ENCODE measurements around the gene TP53. TPM values are rescaled to one million over a fixed set of nuclear protein-coding genes. Genes with fewer than 3 reads are reported as not detected.
A peak's percentile ranks its signal among the peaks of the same experiment; 100 is the strongest.

The TP53 gene
- total RNA-seq, 1 donor from 2014 or later: 38.2 TPM

DNA sequence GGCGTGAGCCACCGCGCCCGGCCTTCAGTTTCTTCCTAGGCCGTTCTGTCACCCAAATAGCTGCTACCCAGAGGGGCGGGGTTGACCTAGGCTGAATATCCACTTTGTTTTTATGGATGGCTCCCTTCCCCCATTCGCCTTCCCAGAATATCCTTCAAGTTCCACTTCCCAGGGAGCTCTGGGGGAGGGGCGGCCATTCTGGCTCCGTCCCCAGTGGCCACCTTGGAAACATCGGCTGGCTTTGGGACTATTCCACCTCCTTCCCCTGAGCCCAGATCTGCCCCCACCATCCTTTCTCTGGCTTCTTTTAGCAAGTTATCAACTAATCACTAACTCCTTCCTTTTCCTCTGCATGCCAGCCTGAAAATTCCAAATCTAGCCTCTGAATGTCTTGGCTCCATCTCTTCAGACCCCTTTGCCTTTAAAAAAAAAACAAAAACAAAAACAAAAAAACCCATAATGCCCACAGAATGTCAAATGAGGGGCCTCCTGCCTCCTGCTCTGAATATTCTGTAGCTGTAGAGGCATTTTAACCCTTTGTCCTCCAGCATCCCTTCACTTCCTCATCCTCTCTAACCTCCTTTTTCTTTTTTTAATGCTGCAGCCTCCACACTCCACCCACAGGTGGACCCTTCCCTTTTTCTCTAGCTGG is 30.2 kb downstream of the TP53 start:
- peaks cover 4% of the 10 kb centered on the region for H3K36me3 Mint-ChIP-seq (ENCODE audit: unreplicated experiment)
- peak overlapping the region; percentile 76 for H3K4me3 Mint-ChIP-seq (ENCODE audit: unreplicated experiment)
- peak overlapping the region; percentile 84 for H3K27ac Mint-ChIP-seq (ENCODE audit: unreplicated experiment)
- DNase-seq: peak; percentile 74
- TF ChIP-seq, protein P1, sequence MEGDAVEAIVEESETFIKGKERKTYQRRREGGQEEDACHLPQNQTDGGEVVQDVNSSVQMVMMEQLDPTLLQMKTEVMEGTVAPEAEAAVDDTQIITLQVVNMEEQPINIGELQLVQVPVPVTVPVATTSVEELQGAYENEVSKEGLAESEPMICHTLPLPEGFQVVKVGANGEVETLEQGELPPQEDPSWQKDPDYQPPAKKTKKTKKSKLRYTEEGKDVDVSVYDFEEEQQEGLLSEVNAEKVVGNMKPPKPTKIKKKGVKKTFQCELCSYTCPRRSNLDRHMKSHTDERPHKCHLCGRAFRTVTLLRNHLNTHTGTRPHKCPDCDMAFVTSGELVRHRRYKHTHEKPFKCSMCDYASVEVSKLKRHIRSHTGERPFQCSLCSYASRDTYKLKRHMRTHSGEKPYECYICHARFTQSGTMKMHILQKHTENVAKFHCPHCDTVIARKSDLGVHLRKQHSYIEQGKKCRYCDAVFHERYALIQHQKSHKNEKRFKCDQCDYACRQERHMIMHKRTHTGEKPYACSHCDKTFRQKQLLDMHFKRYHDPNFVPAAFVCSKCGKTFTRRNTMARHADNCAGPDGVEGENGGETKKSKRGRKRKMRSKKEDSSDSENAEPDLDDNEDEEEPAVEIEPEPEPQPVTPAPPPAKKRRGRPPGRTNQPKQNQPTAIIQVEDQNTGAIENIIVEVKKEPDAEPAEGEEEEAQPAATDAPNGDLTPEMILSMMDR (IDR thresholded peaks at IDR 0.05; ENCODE audit: partially characterized antibody, unreplicated experiment): no peak
- peaks cover 23% of the 10 kb centered on the region for H3K4me1 Mint-ChIP-seq (ENCODE audit: low read depth, unreplicated experiment)
- peaks cover 16% of the 10 kb centered on the region for H3K27me3 Mint-ChIP-seq (ENCODE audit: unreplicated experiment)
- peaks cover 11% of the 10 kb centered on the region for H3K9me3 Mint-ChIP-seq (ENCODE audit: unreplicated experiment)

- no peak overlapping the region for H3K27ac Mint-ChIP-seq (ENCODE audit: unreplicated experiment)
- H3K36me3 Mint-ChIP-seq (ENCODE audit: unreplicated experiment): peaks cover 4% of the 10 kb centered on the region
- peak overlapping the region; percentile 27 for H3K4me3 Mint-ChIP-seq (ENCODE audit: unreplicated experiment)
- H3K9me3 Mint-ChIP-seq (ENCODE audit: unreplicated experiment): peaks cover 15% of the 10 kb centered on the region
- H3K27me3 Mint-ChIP-seq (ENCODE audit: unreplicated experiment): peaks cover 26% of the 10 kb centered on the region
- no peak for DNase-seq
- H3K4me1 Mint-ChIP-seq (ENCODE audit: low read depth, unreplicated experiment): peaks cover 25% of the 10 kb centered on the region
- TF ChIP-seq, protein P1 (IDR thresholded peaks at IDR 0.05; ENCODE audit: partially characterized antibody, unreplicated experiment): no peak
These were observed 31.8 kb downstream of the TP53 start for GRCh38 chr17:7655541-7655840.

DNA sequence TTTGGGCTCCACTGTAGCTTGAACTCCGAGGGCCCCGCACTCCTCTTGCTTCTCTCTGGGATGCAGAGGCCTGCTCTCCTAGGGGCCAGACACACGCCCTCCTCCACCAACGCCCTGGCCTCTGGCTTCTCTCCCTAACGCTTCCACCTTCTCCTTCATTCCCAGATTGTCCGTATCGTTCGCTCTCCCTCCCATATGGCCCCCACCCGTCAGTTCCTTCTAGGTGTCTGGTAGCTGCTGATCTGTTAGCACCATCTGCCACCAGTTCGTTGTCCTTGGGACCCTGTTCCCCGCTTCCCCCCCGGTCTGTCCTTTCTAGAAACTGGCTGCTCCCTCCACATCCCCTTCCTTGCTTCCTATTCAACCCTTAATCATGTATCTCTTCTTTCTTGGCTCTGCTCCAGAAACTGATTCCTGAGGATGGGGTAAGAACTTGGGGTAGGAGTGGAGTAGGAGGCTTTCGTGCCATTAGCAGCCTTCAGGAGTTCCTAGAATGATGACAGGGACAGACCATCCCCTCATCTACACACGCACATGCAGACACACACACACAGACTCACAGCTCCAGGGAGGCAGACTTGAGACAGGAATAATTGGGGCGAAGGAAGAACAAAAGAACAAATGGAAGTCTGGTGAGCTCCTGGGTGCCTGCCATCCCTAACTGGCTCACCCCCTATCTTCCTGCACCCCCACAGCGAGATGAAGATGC is 32.3 kb downstream of the TP53 start:
- peaks cover 4% of the 10 kb centered on the region for H3K36me3 Mint-ChIP-seq (ENCODE audit: unreplicated experiment)
- H3K9me3 Mint-ChIP-seq (ENCODE audit: unreplicated experiment): peaks cover 17% of the 10 kb centered on the region
- no peak for DNase-seq
- H3K4me1 Mint-ChIP-seq (ENCODE audit: low read depth, unreplicated experiment): peaks cover 30% of the 10 kb centered on the region
- H3K27me3 Mint-ChIP-seq (ENCODE audit: unreplicated experiment): peaks cover 27% of the 10 kb centered on the region
- TF ChIP-seq, protein P1 (IDR thresholded peaks at IDR 0.05; ENCODE audit: partially characterized antibody, unreplicated experiment): no peak
- H3K4me3 Mint-ChIP-seq (ENCODE audit: unreplicated experiment): peak overlapping the region; percentile 27
- no peak overlapping the region for H3K27ac Mint-ChIP-seq (ENCODE audit: unreplicated experiment)

DNA sequence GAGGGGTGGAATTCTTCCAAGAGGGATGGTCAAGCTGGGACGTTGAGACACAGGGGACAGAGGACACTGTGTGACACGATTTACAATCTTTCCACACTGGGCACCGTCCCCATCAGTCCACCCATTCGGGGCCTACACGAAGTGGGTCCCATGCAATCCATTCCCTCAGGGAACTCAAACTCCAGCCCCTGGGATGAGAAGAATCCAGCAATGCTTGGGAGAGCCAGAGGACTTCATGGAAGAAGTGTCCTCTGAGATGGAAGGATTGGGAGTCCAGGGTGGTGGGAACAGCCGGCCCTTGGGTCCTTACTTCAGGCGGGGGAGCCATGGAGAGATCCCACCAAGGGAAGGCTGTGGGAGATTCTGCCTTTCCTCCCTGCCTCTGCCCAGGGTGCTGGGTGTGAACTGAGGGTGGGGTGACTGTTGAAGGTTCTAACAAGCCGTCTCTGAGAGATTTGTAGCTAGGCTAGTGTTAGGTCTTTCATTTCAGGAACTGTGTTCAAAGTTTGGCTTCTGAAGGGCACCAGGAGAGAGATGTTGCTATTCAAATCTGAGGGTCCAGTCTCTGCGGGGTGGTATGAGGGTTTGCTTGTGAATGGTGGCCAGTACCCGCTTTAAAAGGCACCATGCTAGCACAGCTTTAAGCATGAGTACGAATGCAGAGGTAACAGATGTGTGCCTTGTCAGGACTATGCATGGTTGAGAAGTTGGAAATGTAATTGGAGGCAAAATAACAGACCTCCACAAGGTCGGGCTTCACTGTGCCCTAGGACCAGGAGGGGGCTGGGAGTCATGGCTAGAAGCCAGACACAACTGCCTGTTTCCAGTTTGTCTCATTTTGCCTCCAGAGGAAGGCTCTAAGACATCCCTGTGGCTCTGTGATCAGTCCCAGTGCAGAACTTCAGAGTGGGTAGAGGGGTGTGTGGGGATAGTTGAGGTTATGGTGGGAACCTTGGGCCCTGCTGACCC is 34.6 kb downstream of the TP53 start:
- peaks cover 4% of the 10 kb centered on the region for H3K36me3 Mint-ChIP-seq (ENCODE audit: unreplicated experiment)
- peaks cover 17% of the 10 kb centered on the region for H3K9me3 Mint-ChIP-seq (ENCODE audit: unreplicated experiment)
- peak overlapping the region; percentile 80 for H3K4me3 Mint-ChIP-seq (ENCODE audit: unreplicated experiment)
- H3K27me3 Mint-ChIP-seq (ENCODE audit: unreplicated experiment): peaks cover 27% of the 10 kb centered on the region
- no peak for DNase-seq
- TF ChIP-seq, protein P1 (IDR thresholded peaks at IDR 0.05; ENCODE audit: partially characterized antibody, unreplicated experiment): no peak
- H3K27ac Mint-ChIP-seq (ENCODE audit: unreplicated experiment): no peak overlapping the region
- peaks cover 33% of the 10 kb centered on the region for H3K4me1 Mint-ChIP-seq (ENCODE audit: low read depth, unreplicated experiment)

Measured in glutamatergic neuron (in vitro differentiated cells).